PC-3 (cell line): ENCODE measurements around the gene LOXL4. TPM values are rescaled to one million over a fixed set of nuclear protein-coding genes. Genes with fewer than 3 reads are reported as not detected.

Source experiments
- ATAC-seq: fragments of 200-7000 bp; cut with Tn5 transposase; 2 replicates; pipeline ENCODE4 v1.9.1; 2020; ENCODE audit warnings: mild to moderate bottlenecking, moderate library complexity
- BruUV-seq: library from RNA; stranded (reverse); fragments of 400-500 nt; replicated peaks from 2 replicates; lab custom pipeline; 2021; lab: Mats Ljungman, UMichigan
- CTCF ChIA-PET: fragments of 300-600 bp; sonication (Branson Sonifier 250); formaldehyde crosslinking; loops from one replicate; lab custom pipeline; 2022; ENCODE audit warnings: antibody characterized with exemption; lab: Charles Lee
- POLR2A ChIA-PET: fragments of 300-600 bp; sonication (Branson Sonifier 250); formaldehyde crosslinking; loops from one replicate; lab custom pipeline; 2022; ENCODE audit warnings: antibody characterized with exemption; ENCODE audit not compliant: unreplicated experiment; lab: Charles Lee
- DNase-seq: peaks from one replicate; pipeline ENCODE4 v3.0.0-alpha.2; 2015
- H2AFZ ChIP-seq: fragments of 300-600 bp; sonication (generic); 2 replicates; pipeline ENCODE4 v1.6.0; 2016; ENCODE audit warnings: antibody characterized with exemption, low read length
- H3F3A ChIP-seq: fragments of 300-600 bp; sonication (generic); one replicate; pipeline ENCODE4 v1.6.0; 2017; ENCODE audit warnings: antibody characterized with exemption, low read length, control low read depth, mild to moderate bottlenecking; ENCODE audit not compliant: unreplicated experiment
- H3K27ac ChIP-seq: fragments of 300-600 bp; sonication (generic); 2 replicates; pipeline ENCODE4 v1.5.1; 2016; ENCODE audit warnings: mild to moderate bottlenecking, low read length
- H3K27me3 ChIP-seq: fragments of 300-600 bp; sonication (generic); 2 replicates; pipeline ENCODE4 v1.6.1; 2016; ENCODE audit warnings: low read length, mixed read lengths
- H3K36me3 ChIP-seq: fragments of 300-600 bp; sonication (generic); 2 replicates; pipeline ENCODE4 v1.6.1; 2016; ENCODE audit warnings: low read depth, mixed run types, low read length, mixed read lengths
- H3K4me1 ChIP-seq: fragments of 300-600 bp; sonication (generic); 2 replicates; pipeline ENCODE4 v1.5.1; 2016; ENCODE audit warnings: low read length; ENCODE audit not compliant: insufficient read depth
- H3K4me2 ChIP-seq: fragments of 300-600 bp; sonication (generic); 2 replicates; pipeline ENCODE4 v1.6.0; 2016; ENCODE audit warnings: low read length
- H3K4me3 ChIP-seq: fragments of 300-600 bp; sonication (generic); 2 replicates; pipeline ENCODE4 v1.5.1; 2016; ENCODE audit warnings: mild to moderate bottlenecking, low read length, mixed read lengths
- H3K79me2 ChIP-seq: fragments of 300-600 bp; sonication (generic); 2 replicates; pipeline ENCODE4 v1.6.1; 2017; ENCODE audit warnings: low read length, mixed read lengths
- H3K9ac ChIP-seq: fragments of 300-600 bp; sonication (generic); 2 replicates; pipeline ENCODE4 v1.6.0; 2016; ENCODE audit warnings: mild to moderate bottlenecking, low read length
- H3K9me2 ChIP-seq: fragments of 300-600 bp; sonication (generic); replicated peaks from 2 replicates; pipeline ENCODE4 v1.6.1; 2016; ENCODE audit warnings: mixed run types, low read length, mixed read lengths
- H3K9me3 ChIP-seq: fragments of 300-600 bp; sonication (generic); 2 replicates; pipeline ENCODE4 v1.6.1; 2016; ENCODE audit warnings: low read length, mixed read lengths
- H4K20me1 ChIP-seq: fragments of 300-600 bp; sonication (generic); 2 replicates; pipeline ENCODE4 v1.6.1; 2016; ENCODE audit warnings: low read length, mixed read lengths
- CTCF ChIP-seq: fragments of 300-600 bp; sonication (generic); conservative IDR thresholded peaks from 2 replicates; pipeline ENCODE4 v1.5.1; 2017; ENCODE audit warnings: antibody characterized with exemption, low read depth, mild to moderate bottlenecking, low read length
- EZH2 ChIP-seq: fragments of 300-600 bp; sonication (generic); IDR thresholded peaks from one replicate; pipeline ENCODE4 v1.6.1; 2017; ENCODE audit warnings: antibody characterized with exemption, mild to moderate bottlenecking, low read length; ENCODE audit not compliant: unreplicated experiment
- EZH2phosphoT487 ChIP-seq: fragments of 300-600 bp; sonication (generic); IDR thresholded peaks from 2 replicates; pipeline ENCODE4 v1.6.1; 2018; ENCODE audit warnings: mild to moderate bottlenecking, antibody characterized with exemption, low read length, borderline replicate concordance
- intact Hi-C: fragments of 100-400 bp; cut with micrococcal nuclease; formaldehyde crosslinking; loops from 2 replicates; pipeline ENCODE4 v1.9.0; 2023
- total RNA-seq: library from RNA; depleted of rRNA; stranded (reverse); fragments of >200 nt; gene quantifications from 2 replicates; pipeline ENCODE4 v1.2.3, GENCODE V29; 2014

The LOXL4 gene
- total RNA-seq, 1 experiment from 2014 or later = 8.2 TPM

GRCh38 chr10:98287321-98287720 is 19.3 kb upstream of the LOXL4 start:
- Histone ChIP-seq H3K36me3 (no peaks in the 10 kb centered on the region), H2AFZ (no peak overlapping the region), H3F3A (no peaks in the 10 kb centered on the region), H3K79me2 (no peaks in the 10 kb centered on the region), H4K20me1 (no peaks in the 10 kb centered on the region), H3K9ac (no peak overlapping the region), H3K27ac (no peak overlapping the region), H3K9me3 (no peaks in the 10 kb centered on the region), H3K27me3 (no peaks in the 10 kb centered on the region), H3K4me1 (no peaks in the 10 kb centered on the region), H3K9me2 (no peaks in the 10 kb centered on the region), H3K4me2 (no peak overlapping the region), H3K4me3 (no peak overlapping the region)
- POLR2A ChIA-PET = no interaction called here
- no peak for DNase-seq
- CTCF ChIA-PET = no interaction called here
- no TSS peak for BruUV-seq
- TF ChIP-seq CTCF (no peak), EZH2 (no peak), EZH2phosphoT487 (no peak)
- no peak for ATAC-seq
- intact Hi-C loops = no loop called here

GRCh38 chr10:98286419-98286818 is 18.4 kb upstream of the LOXL4 start:
- intact Hi-C loops = no loop called here
- H3K36me3 ChIP-seq = no peaks in the 10 kb centered on the region
- no peaks in the 10 kb centered on the region for H3K27me3 ChIP-seq
- BruUV-seq = no TSS peak
- H3K27ac ChIP-seq = no peak overlapping the region
- H3K4me3 ChIP-seq = no peak overlapping the region
- no peak overlapping the region for H3K4me2 ChIP-seq
- ATAC-seq = no peak
- H3K79me2 ChIP-seq = no peaks in the 10 kb centered on the region
- H3K9me2 ChIP-seq = no peaks in the 10 kb centered on the region
- ChIA-PET POLR2A (no interaction called here), CTCF (no interaction called here)
- H3F3A ChIP-seq = no peaks in the 10 kb centered on the region
- DNase-seq = no peak
- no peak for TF ChIP-seq EZH2phosphoT487
- TF ChIP-seq EZH2 = no peak
- TF ChIP-seq CTCF = no peak
- H4K20me1 ChIP-seq = no peaks in the 10 kb centered on the region
- no peaks in the 10 kb centered on the region for H3K9me3 ChIP-seq
- no peak overlapping the region for H2AFZ ChIP-seq
- H3K9ac ChIP-seq = no peak overlapping the region
- H3K4me1 ChIP-seq = no peaks in the 10 kb centered on the region

- no peaks in the 10 kb centered on the region for H4K20me1 ChIP-seq
- ATAC-seq (no peak), DNase-seq (no peak)
- no peaks in the 10 kb centered on the region for H3K79me2 ChIP-seq
- no TSS peak for BruUV-seq
- no peak overlapping the region for H3K9ac ChIP-seq
- no peaks in the 10 kb centered on the region for H3F3A ChIP-seq
- no peak overlapping the region for H3K4me2 ChIP-seq
- intact Hi-C loops = no loop called here
- no peaks in the 10 kb centered on the region for H3K9me3 ChIP-seq
- no peak overlapping the region for H3K27ac ChIP-seq
- H3K4me3 ChIP-seq = no peak overlapping the region
- TF ChIP-seq EZH2 (no peak), CTCF (no peak), EZH2phosphoT487 (no peak)
- POLR2A ChIA-PET = no interaction called here
- 0 out of 2 replicates have a peak, but pooled peaks cover 4% of the 10 kb centered on the region for H3K27me3 ChIP-seq
- H3K36me3 ChIP-seq = no peaks in the 10 kb centered on the region
- no peaks in the 10 kb centered on the region for H3K9me2 ChIP-seq
- H2AFZ ChIP-seq = no peak overlapping the region
- no peaks in the 10 kb centered on the region for H3K4me1 ChIP-seq
- CTCF ChIA-PET = no interaction called here
Observed at GRCh38 chr10:98285416-98285815, 17.4 kb upstream of the LOXL4 start.
